Heart left ventricle (tissue), 13 donors: ENCODE measurements around the gene CDC42EP4.

Experiments
- CTCF ChIP-seq, 12 donors: fragments of 200-600 bp; sonication (generic) in 4 of 12; IDR thresholded peaks; one replicate each; pipeline versions ENCODE4 v1.5.0 to v1.8.0; 2018 to 2022; ENCODE audit warnings: antibody characterized with exemption in 12 of 12, mild to moderate bottlenecking in 5 of 12
- POLR2A ChIP-seq, 2 donors: fragments of 450-650 bp; IDR thresholded peaks; one replicate each; pipeline ENCODE4 v1.6.1; 2017; ENCODE audit warnings: antibody characterized with exemption in 2 of 2, mild to moderate bottlenecking in 2 of 2, moderate library complexity in 2 of 2
- donor health status: ischemic (EF 13 %, LVEDD 7.1; RV severe dilation, severe dysfunction).
- donor health status: DM: no; HTN: yes; CAD: no.
- donor health status: DM: no; HTN: no; CAD: no.
- donor health status: ischemic (EF 25% LVEDD 6.9; RV normal size, moderate dysfunction).
- donor health status: ischemic (EF 25% LVEDD 5.7; RV mildly dilated, moderate dysfunction).
- donor health status: ischemic (EF 35%, LVEDD 5.7; RV mildly dilated, moderate dysfunction).
- donor health status: nonischemic (EF 11% LVEDD 7.7; RV severe dilation, severe dysfunction).
- donor health status: DM: yes; HTN: yes; CAD: no.
- donor health status: PGD.
- donor health status: ischemic (EF 29% LVEDD 5.4; RV normal size, mild dysfunction).
- donor health status: nonischemic (EF 23%, LVEDD 6.1; RV moderate dilation, normal function).

- TF ChIP-seq CTCF (IDR thresholded peaks at IDR 0.05) (no peak), POLR2A (IDR thresholded peaks at IDR 0.05) (no peak)
These were observed 33.7 kb downstream of the CDC42EP4 start for GRCh38 chr17:73278049-73278464.
